ENCODE measurements around the gene PXMP4.

PXMP4 gene

DNA sequence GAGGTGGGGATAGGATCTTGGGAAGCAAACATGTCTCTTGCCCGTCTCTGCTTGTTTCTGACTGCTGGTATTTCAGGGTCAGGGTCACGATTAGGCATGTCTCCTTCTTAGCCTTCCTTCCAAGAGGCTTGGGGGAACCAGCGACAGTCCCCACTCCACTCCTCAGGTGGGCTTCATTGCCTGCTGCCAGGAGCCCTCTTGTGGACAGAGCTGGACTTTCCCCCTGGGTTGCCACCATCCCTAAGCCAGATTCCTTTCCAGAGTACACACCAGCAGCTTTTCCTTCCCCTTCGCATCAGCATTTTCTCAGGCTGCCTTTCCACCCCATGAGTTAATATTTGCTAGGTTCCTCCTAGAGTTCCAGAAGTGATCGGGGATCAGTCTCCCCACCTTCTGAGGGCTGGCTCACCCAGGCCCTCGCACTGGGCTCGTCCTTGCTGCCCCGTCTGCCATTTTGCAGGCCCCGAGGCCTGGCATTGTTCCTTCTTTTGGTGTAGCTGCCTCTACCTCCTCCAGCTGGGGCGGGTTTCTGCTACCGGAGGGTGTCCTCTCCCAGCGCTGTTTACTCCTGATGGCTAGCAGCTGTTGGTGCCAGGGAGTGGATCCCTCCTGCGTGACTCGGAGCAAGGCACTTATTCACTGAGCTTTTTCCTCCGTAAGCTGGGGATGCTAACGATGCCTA, 66.8 kb downstream of the PXMP4 start:
- peak; percentile 79 for DNase-seq
